K562 (cell line): ENCODE results near the gene BCL2L12. TPM values are rescaled to one million over a fixed set of nuclear protein-coding genes. Genes with fewer than 3 reads are reported as not detected.

ENCODE experiments used
- ATF3 ChIP-seq, 2 experiments: fragments of 450-650 bp in 1 of 2; sonication (generic) in 1 of 2; formaldehyde crosslinking in 1 of 2; IDR thresholded peaks in 1 of 2; conservative IDR thresholded peaks in 1 of 2; 2 replicates each; pipeline versions ENCODE4 v1.6.1 to v1.8.1; 2016 to 2023; ENCODE audit warnings: mild to moderate bottlenecking in 2 of 2, moderate library complexity in 2 of 2, inconsistent platforms in 1 of 2, missing genetic modification reagents in 1 of 2
- CREB1 ChIP-seq, 2 experiments: sonication (generic) in 1 of 2; formaldehyde crosslinking in 1 of 2; IDR thresholded peaks; 2 replicates each; pipeline versions ENCODE4 v1.6.1 to v1.8.0; 2012 to 2022; ENCODE audit warnings: inconsistent platforms in 1 of 2, mild to moderate bottlenecking in 1 of 2, missing genetic modification reagents in 1 of 2, moderate library complexity in 1 of 2
- CREM ChIP-seq: IDR thresholded peaks from 2 replicates; pipeline ENCODE4 v1.6.1; 2014; ENCODE audit warnings: antibody characterized with exemption, low read depth
- E2F1 ChIP-seq: sonication (generic); formaldehyde crosslinking; IDR thresholded peaks from 2 replicates; pipeline ENCODE4 v1.8.1; 2023; ENCODE audit warnings: mild to moderate bottlenecking, missing genetic modification reagents, moderate library complexity
- ELF1 ChIP-seq: fragments of 200-800 bp; sonication (Bioruptor generic); IDR thresholded peaks from 2 replicates; pipeline ENCODE4 v1.6.1; 2016; ENCODE audit warnings: missing genetic modification characterization, missing compliant biosample characterization
- HMGXB4 ChIP-seq: sonication (generic); formaldehyde crosslinking; IDR thresholded peaks from 2 replicates; pipeline ENCODE4 v1.8.1; 2023; ENCODE audit warnings: mild to moderate bottlenecking, missing genetic modification reagents
- IRF9 ChIP-seq: fragments of 450-650 bp; IDR thresholded peaks from 2 replicates; pipeline ENCODE4 v1.6.1; 2016; ENCODE audit warnings: missing biosample characterization, missing genetic modification characterization
- MEF2D ChIP-seq: conservative IDR thresholded peaks from 2 replicates; pipeline ENCODE4 v1.6.1; 2016; ENCODE audit warnings: low read depth, missing genetic modification characterization, missing compliant biosample characterization
- POLR2A ChIP-seq: fragments of 450-650 bp; conservative IDR thresholded peaks from 2 replicates; pipeline ENCODE4 v1.6.1; 2016
- RBFOX2 ChIP-seq: fragments of 200-400 bp; formaldehyde crosslinking; IDR thresholded peaks from 2 replicates; pipeline ENCODE4 v1.6.1; 2017; ENCODE audit warnings: low read depth, mild to moderate bottlenecking, low read length, moderate library complexity
- RNF2 ChIP-seq: sonication (generic); IDR thresholded peaks from 2 replicates; pipeline ENCODE4 v1.6.1; 2016
- SMARCA4 ChIP-seq: fragments of 450-650 bp; IDR thresholded peaks from 2 replicates; pipeline ENCODE4 v1.6.1; 2016
- SMARCC2 ChIP-seq: fragments of 450-650 bp; IDR thresholded peaks from 2 replicates; pipeline ENCODE4 v1.6.1; 2017; ENCODE audit warnings: antibody characterized with exemption, moderate library complexity, mild to moderate bottlenecking, low read depth
- XRCC5 ChIP-seq: fragments of 200-400 bp; formaldehyde crosslinking; IDR thresholded peaks from 2 replicates; pipeline ENCODE4 v1.6.1; 2017; ENCODE audit warnings: low read depth, mild to moderate bottlenecking, low read length
- YY1 ChIP-seq, 3 experiments: IDR thresholded peaks; 2 replicates each; pipeline ENCODE4 v1.6.1; 2011; ENCODE audit warnings: low read length in 2 of 3, mild to moderate bottlenecking in 2 of 3, moderate library complexity in 2 of 3, borderline replicate concordance in 1 of 3, control low read depth in 1 of 3, low read depth in 1 of 3; ENCODE audit not compliant: insufficient read depth in 3 of 3, insufficient replicate concordance in 2 of 3, control insufficient read depth in 1 of 3, insufficient read length in 1 of 3; ENCODE audit errors: extremely low read depth in 1 of 3
- ZBTB33 ChIP-seq: sonication (generic); formaldehyde crosslinking; IDR thresholded peaks from 2 replicates; pipeline ENCODE4 v1.8.1; 2023; ENCODE audit warnings: mild to moderate bottlenecking, missing genetic modification reagents
- ZNF280B ChIP-seq: fragments of 250-450 bp; sonication (Bioruptor Pico); IDR thresholded peaks from 2 replicates; pipeline ENCODE4 v1.5.1; 2021; ENCODE audit warnings: mild to moderate bottlenecking
- polyA plus RNA-seq, 8 experiments: library from polyadenylated mRNA; depleted of rRNA in 4 of 8; stranded (reverse) in 5 of 8; unstranded in 3 of 8; fragments of >200 nt; fragmentation: Nextera tagmentation in 2 of 8; fragmentation: Illumina TruSeq in 1 of 8; extraction: Ambion mirVana in 2 of 8; extraction: Trizol in 1 of 8; gene quantifications; 2 replicates each; pipeline versions ENCODE4 v1.2.1 to v1.2.3, GENCODE V29; 2011 to 2014; ENCODE audit warnings: inconsistent platforms in 1 of 8, missing spikeins in 1 of 8
- total RNA-seq, 7 experiments: library from RNA; depleted of rRNA in 6 of 7; stranded (reverse); fragments of >200 nt in 6 of 7; fragmentation: Illumina TruSeq in 2 of 7; extraction: Trizol in 2 of 7; gene quantifications; 2 replicates each; pipeline versions ENCODE4 v1.2.1 to v1.2.3, GENCODE V29; 2011 to 2021; ENCODE audit warnings: low replicate concordance in 1 of 7

BCL2L12 gene
- total and polyA plus RNA-seq, 9 of the 15 experiments (the other 6 are each of a cell fraction or from before 2014, with no cell fraction given), result 7.4 to 263 (median 81.2) TPM

- TF ChIP-seq YY1 (IDR thresholded peaks at IDR 0.05; ENCODE audit: borderline replicate concordance in 1 of 3, control insufficient read depth in 1 of 3, extremely low read depth in 1 of 3, insufficient read depth in 3 of 3, insufficient read length in 1 of 3, insufficient replicate concordance in 2 of 3, low read depth in 1 of 3, low read length in 2 of 3) (peak in 1 of 3 experiments; percentile 58), SMARCC2 (0 out of 2 replicates have a peak, but pooled peaks have one; percentile 32), E2F1 (peak; percentile 63; the same call in 1 of the 2 replicates), POLR2A (peak; percentile 92), RBFOX2 (peak; percentile 89), RNF2 (peak; percentile 80), XRCC5 (peak; percentile 85; the same call in 1 of the 2 replicates), ELF1 (peak; percentile 81), SMARCA4 (peak; percentile 77), ZBTB33 (peak; percentile 5; the same call in 1 of the 2 replicates), ATF3 (IDR thresholded peaks at IDR 0.05) (peak; percentile 96), ATF3 (CRISPR knock-in tag; conservative IDR thresholded peaks at IDR 0.05) (peak; percentile 89), HMGXB4 (CRISPR knock-in tag) (no peak; the same call in 1 of the 2 replicates), MEF2D (tag) (no peak), IRF9 (tag) (no peak), CREB1 (IDR thresholded peaks at IDR 0.05) (no peak), CREB1 (CRISPR knock-in tag; IDR thresholded peaks at IDR 0.05) (peak; percentile 70; the same call in 1 of the 2 replicates), ZNF280B (CRISPR knock-in tag) (no peak), CREM (peak; percentile 76)
These were observed 25.4 kb upstream of the BCL2L12 start, which contains the start of gene RRAS (continued) for GRCh38 chr19:49640113-49640898.
